Right lobe of liver (tissue), 6 donors: ENCODE data around the gene HHAT. TPM values are rescaled to one million over a fixed set of nuclear protein-coding genes. Genes with fewer than 3 reads are reported as not detected.

Experiments
- ATAC-seq, 4 donors: fragments of 200-7000 bp; cut with Tn5 transposase; one replicate each; pipeline ENCODE4 v1.9.1; 2020; ENCODE audit warnings: mild to moderate bottlenecking in 4 of 4, moderate library complexity in 4 of 4
- DNase-seq, 3 donors: peaks; one replicate each; pipeline ENCODE4 v3.0.0-alpha.2; 2020
- H3K27ac ChIP-seq, 3 donors: fragments of 200-600 bp; one replicate each; pipeline ENCODE4 v1.8.0; 2022
- H3K27me3 ChIP-seq, 2 donors: fragments of 200-600 bp; one replicate each; pipeline ENCODE4 v1.8.0; 2022
- H3K36me3 ChIP-seq, 4 donors: fragments of 200-600 bp; sonication (generic) in 1 of 4; one replicate each; pipeline versions ENCODE4 v1.5.1 to v1.8.0; 2017 to 2022; ENCODE audit warnings: control low read depth in 1 of 4
- H3K4me1 ChIP-seq, 4 donors: fragments of 200-600 bp; sonication (generic) in 1 of 4; one replicate each; pipeline versions ENCODE4 v1.5.1 to v1.8.0; 2017 to 2022; ENCODE audit warnings: control low read depth in 1 of 4
- H3K4me3 ChIP-seq, 3 donors: fragments of 200-600 bp; one replicate each; pipeline ENCODE4 v1.8.0; 2022
- H3K9me3 ChIP-seq, 4 donors: fragments of 200-600 bp; sonication (generic) in 1 of 4; one replicate each; pipeline versions ENCODE4 v1.5.1 to v1.8.0; 2017 to 2022; ENCODE audit warnings: control low read depth in 1 of 4
- POLR2A ChIP-seq: fragments of 450-650 bp; IDR thresholded peaks from one replicate; pipeline ENCODE4 v1.6.1; 2017; ENCODE audit warnings: antibody characterized with exemption, mild to moderate bottlenecking
- WGBS: methylation state at CpG from one replicate; pipeline ENCODE4 v1.1.6; 2018; ENCODE audit warnings: low coverage, low lambda C conversion rate; ENCODE audit not compliant: insufficient coverage; ENCODE audit errors: missing lambda C conversion rate; 5-methylcytosine and 5-hydroxymethylcytosine counted together
- intact Hi-C, 2 donors: fragments of 100-400 bp; cut with DNase I; formaldehyde crosslinking; loops; one replicate each; pipeline versions ENCODE4 v1.11.2 to v1.14.1; 2022
- total RNA-seq, 6 experiments: library from RNA; depleted of rRNA in 2 of 6; stranded (reverse); fragments of >200 nt in 2 of 6; fragmentation: NEBNext Ultra II Directional in 3 of 6; extraction: Animal tissue kit (Norgen Biotek cat#: 25700) in 3 of 6; gene quantifications; one replicate each; pipeline versions ENCODE4 v1.1.0 to v1.2.4, GENCODE V29; 2016 to 2023
- TF ChIP-seq, protein P1 (sequence below), 4 donors: fragments of 200-600 bp in 3 of 4; fragments of 450-650 bp in 1 of 4; IDR thresholded peaks; one replicate each; pipeline versions ENCODE4 v1.5.1 to v1.8.0; 2016 to 2022; ENCODE audit warnings: antibody characterized with exemption in 4 of 4, mild to moderate bottlenecking in 2 of 4
- donor health status: DM: no; HTN: yes; CAD: no.
- donor health status: DM: no; HTN: no; CAD: no.
- donor health status: DM: no; HTN: no; CAD: no.
- donor health status: DM: no; HTN: yes; CAD: no.
- donor health status: DM: no; HTN: yes; CAD: no.

Gene HHAT
- total RNA-seq, 6 experiments from 2014 or later, result 2.2 to 4.1 (median 2.7) TPM

DNA sequence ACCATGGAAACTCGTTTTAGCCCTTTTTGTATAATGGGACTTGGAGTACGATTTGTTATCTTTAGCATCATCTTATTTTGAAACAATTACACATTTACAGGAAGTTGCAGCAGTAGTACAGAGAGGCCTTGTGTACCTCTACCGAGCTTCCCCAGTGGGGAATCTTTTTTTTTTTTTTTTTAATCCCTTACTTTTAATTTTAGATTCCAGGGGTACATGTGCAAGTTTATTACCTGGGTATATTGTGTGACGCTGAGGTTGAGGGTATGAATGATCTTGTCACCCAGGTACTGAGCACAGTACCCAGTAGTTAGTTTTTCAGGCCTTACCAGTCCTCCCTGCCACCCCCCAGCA lies 45.9 kb downstream of the HHAT start:
- Histone ChIP-seq H3K27me3 (no peaks in the 10 kb centered on the region), H3K4me3 (no peak overlapping the region), H3K36me3 (no peaks in the 10 kb centered on the region), H3K9me3 (no peaks in the 10 kb centered on the region), H3K27ac (peak overlapping the region in 1 of 3 donors; percentile 73), H3K4me1 (peaks cover 0 to 41% (median 4%) of the 10 kb centered on the region in 4 donors)
- ATAC-seq, result no peak
- DNase-seq, result no peak
- 32% methylated on average over 4 of the region's 4 CpGs for WGBS
- intact Hi-C loops, result no loop called here
- TF ChIP-seq POLR2A, result no peak
- TF ChIP-seq, protein P1, sequence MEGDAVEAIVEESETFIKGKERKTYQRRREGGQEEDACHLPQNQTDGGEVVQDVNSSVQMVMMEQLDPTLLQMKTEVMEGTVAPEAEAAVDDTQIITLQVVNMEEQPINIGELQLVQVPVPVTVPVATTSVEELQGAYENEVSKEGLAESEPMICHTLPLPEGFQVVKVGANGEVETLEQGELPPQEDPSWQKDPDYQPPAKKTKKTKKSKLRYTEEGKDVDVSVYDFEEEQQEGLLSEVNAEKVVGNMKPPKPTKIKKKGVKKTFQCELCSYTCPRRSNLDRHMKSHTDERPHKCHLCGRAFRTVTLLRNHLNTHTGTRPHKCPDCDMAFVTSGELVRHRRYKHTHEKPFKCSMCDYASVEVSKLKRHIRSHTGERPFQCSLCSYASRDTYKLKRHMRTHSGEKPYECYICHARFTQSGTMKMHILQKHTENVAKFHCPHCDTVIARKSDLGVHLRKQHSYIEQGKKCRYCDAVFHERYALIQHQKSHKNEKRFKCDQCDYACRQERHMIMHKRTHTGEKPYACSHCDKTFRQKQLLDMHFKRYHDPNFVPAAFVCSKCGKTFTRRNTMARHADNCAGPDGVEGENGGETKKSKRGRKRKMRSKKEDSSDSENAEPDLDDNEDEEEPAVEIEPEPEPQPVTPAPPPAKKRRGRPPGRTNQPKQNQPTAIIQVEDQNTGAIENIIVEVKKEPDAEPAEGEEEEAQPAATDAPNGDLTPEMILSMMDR (IDR thresholded peaks at IDR 0.05), result no peak

DNA sequence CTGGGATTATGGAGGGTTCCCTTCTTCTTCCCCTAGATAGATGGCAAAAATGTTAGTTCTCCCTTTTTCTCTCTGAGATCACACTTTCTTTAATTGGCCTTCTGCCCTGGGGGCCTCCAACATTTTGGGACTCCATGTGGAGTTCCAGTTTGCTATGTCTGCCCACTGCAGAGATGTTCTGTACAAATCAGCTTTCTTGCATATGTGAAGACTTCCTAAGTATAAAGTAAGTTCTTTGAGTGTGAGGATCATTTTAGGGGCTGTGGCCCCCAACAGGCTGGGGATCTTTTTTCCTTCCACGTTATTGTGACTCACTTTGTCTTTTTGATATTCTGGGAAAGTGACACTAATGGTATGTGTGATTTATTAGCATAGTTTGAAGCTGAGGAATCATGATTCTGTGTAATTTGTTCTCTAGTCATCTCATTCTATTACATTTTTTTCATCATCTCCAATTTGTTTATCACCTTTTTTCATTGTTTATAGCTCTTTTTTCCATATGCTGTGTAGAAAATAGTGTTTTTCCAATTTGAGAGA lies 48.2 kb downstream of the HHAT start:
- 53% methylated on average over 1 of the region's 1 CpG for WGBS
- intact Hi-C loops, result no loop called here
- DNase-seq, result no peak

GRCh38 chr1:210377731-210378333 lies 49.1 kb downstream of the HHAT start:
- intact Hi-C loops, result no loop called here
- H3K4me1 ChIP-seq, result peaks cover 0 to 26% (median 4%) of the 10 kb centered on the region in 4 donors
- TF ChIP-seq POLR2A, result no peak
- TF ChIP-seq, protein P1 (IDR thresholded peaks at IDR 0.05), result no peak
- H3K27ac ChIP-seq, result no peak overlapping the region
- DNase-seq (no peak), ATAC-seq (no peak)
- H3K27me3 ChIP-seq, result no peaks in the 10 kb centered on the region
- H3K9me3 ChIP-seq, result no peaks in the 10 kb centered on the region
- WGBS, result 76% methylated on average over 3 of the region's 3 CpGs
- no peaks in the 10 kb centered on the region for H3K36me3 ChIP-seq
- no peak overlapping the region for H3K4me3 ChIP-seq

More for the DNA sequence above, 48.2 kb downstream of the HHAT start:
- Histone ChIP-seq H3K4me3 (no peak overlapping the region), H3K36me3 (no peaks in the 10 kb centered on the region), H3K27me3 (no peaks in the 10 kb centered on the region), H3K9me3 (no peaks in the 10 kb centered on the region), H3K4me1 (peaks cover 0 to 33% (median 4%) of the 10 kb centered on the region in 4 donors), H3K27ac (no peak overlapping the region)
- ATAC-seq, result no peak
- TF ChIP-seq POLR2A, result no peak

DNA sequence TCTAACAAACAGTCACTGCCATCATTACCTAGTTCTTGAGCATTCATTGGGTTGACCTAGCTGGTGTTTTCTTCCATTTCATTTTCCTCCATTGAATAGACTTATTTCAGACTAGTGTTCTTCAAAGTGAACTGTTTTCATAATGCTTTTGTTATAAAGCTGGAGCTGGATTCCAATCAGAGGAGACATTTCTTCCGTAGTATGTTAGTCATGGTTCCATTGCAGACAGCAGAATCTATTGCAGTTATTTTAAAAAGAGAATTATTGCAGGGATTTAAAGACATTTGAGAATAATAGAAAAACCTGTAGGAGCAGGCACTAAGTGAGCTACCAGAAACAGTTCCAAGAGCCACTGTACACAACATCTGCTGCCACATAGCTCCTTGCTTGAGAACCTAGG lies 50.0 kb downstream of the HHAT start:
- ATAC-seq (no peak), DNase-seq (no peak)
- intact Hi-C loops, result no loop called here
- H3K27ac ChIP-seq, result no peak overlapping the region
- H3K4me1 ChIP-seq, result peaks cover 0 to 17% (median 0%) of the 10 kb centered on the region in 4 donors
- no peaks in the 10 kb centered on the region for H3K36me3 ChIP-seq
- no peak for TF ChIP-seq POLR2A
- TF ChIP-seq, protein P1 (IDR thresholded peaks at IDR 0.05), result no peak
- no peaks in the 10 kb centered on the region for H3K9me3 ChIP-seq
- H3K4me3 ChIP-seq, result no peak overlapping the region
- H3K27me3 ChIP-seq, result no peaks in the 10 kb centered on the region
- WGBS, result 93% methylated on average over 1 of the region's 1 CpG

- intact Hi-C loops, result no loop called here
These were observed 53.2 kb downstream of the HHAT start for GRCh38 chr1:210381934-210382333.

More at GRCh38 chr1:210381934-210382333, 53.2 kb downstream of the HHAT start:
- no peak for TF ChIP-seq POLR2A
- TF ChIP-seq, protein P1 (IDR thresholded peaks at IDR 0.05), result no peak
- Histone ChIP-seq H3K4me3 (no peak overlapping the region), H3K36me3 (no peaks in the 10 kb centered on the region), H3K27ac (no peak overlapping the region), H3K4me1 (peaks cover 0 to 18% (median 2%) of the 10 kb centered on the region in 4 donors), H3K9me3 (no peaks in the 10 kb centered on the region), H3K27me3 (no peaks in the 10 kb centered on the region)
- DNase-seq (no peak), ATAC-seq (no peak)
- WGBS, result 92% methylated on average over 4 of the region's 4 CpGs
